Left ventricle myocardium inferior (tissue), 1 donor: ENCODE results near the gene AGAP1. TPM values are rescaled to one million over a fixed set of nuclear protein-coding genes. Genes with fewer than 3 reads are reported as not detected.

Experiments used
- DNase-seq: peaks from one replicate; pipeline ENCODE4 v3.0.0-alpha.2; 2020
- H3K27ac ChIP-seq: fragments of 200-600 bp; replicated peaks from 2 replicates; pipeline ENCODE4 v1.8.0; 2021
- H3K27me3 ChIP-seq: fragments of 200-600 bp; 2 replicates; pipeline ENCODE4 v1.8.0; 2021; ENCODE audit warnings: low read depth
- H3K36me3 ChIP-seq: fragments of 200-600 bp; 2 replicates; pipeline ENCODE4 v1.8.0; 2021
- H3K4me1 ChIP-seq: fragments of 200-600 bp; 2 replicates; pipeline ENCODE4 v1.8.0; 2021
- H3K4me3 ChIP-seq: fragments of 200-600 bp; 2 replicates; pipeline ENCODE4 v1.8.0; 2021; ENCODE audit warnings: mild to moderate bottlenecking, moderate library complexity
- H3K9me3 ChIP-seq: fragments of 200-600 bp; replicated peaks from 2 replicates; pipeline ENCODE4 v1.8.0; 2021
- CTCF ChIP-seq: fragments of 200-600 bp; IDR thresholded peaks from 2 replicates; pipeline ENCODE4 v1.8.0; 2021; ENCODE audit warnings: antibody characterized with exemption, mild to moderate bottlenecking, borderline replicate concordance
- intact Hi-C: fragments of 100-400 bp; cut with micrococcal nuclease; formaldehyde crosslinking; loops from one replicate; pipeline ENCODE4 v1.11.0; 2022
- total RNA-seq: library from RNA; stranded (reverse); fragmentation: NEBNext Ultra II Directional; extraction: Animal tissue kit (Norgen Biotek cat#: 25700); gene quantifications from one replicate; pipeline ENCODE4 v1.2.1, GENCODE V29; 2021
- donor health status: DM: no; HTN: yes; CAD: no; lungs with severe emphysema.

The AGAP1 gene
- total RNA-seq, 1 donor from 2014 or later = 18.1 TPM

GRCh38 chr2:235462415-235462790, 31.4 kb upstream of the AGAP1 start:
- H3K4me1 ChIP-seq = peaks cover 9% of the 10 kb centered on the region
- no peaks in the 10 kb centered on the region for H3K36me3 ChIP-seq
- H3K27ac ChIP-seq = no peak overlapping the region
- intact Hi-C loops = no loop called here
- H3K9me3 ChIP-seq = no peaks in the 10 kb centered on the region
- TF ChIP-seq CTCF = no peak
- no peak overlapping the region for H3K4me3 ChIP-seq
- peaks cover 37% of the 10 kb centered on the region for H3K27me3 ChIP-seq
- DNase-seq = no peak

GRCh38 chr2:235463893-235464292, 29.9 kb upstream of the AGAP1 start:
- intact Hi-C loops = no loop called here
- no peak for TF ChIP-seq CTCF
- peaks cover 13% of the 10 kb centered on the region for H3K4me1 ChIP-seq
- H3K4me3 ChIP-seq = no peak overlapping the region
- H3K27ac ChIP-seq = no peak overlapping the region
- H3K9me3 ChIP-seq = no peaks in the 10 kb centered on the region
- H3K27me3 ChIP-seq = peaks cover 44% of the 10 kb centered on the region
- peak; percentile 65 for DNase-seq
- no peaks in the 10 kb centered on the region for H3K36me3 ChIP-seq

GRCh38 chr2:235467588-235467987, 26.3 kb upstream of the AGAP1 start:
- TF ChIP-seq CTCF = no peak
- H3K36me3 ChIP-seq = no peaks in the 10 kb centered on the region
- H3K9me3 ChIP-seq = no peaks in the 10 kb centered on the region
- no peak overlapping the region for H3K4me3 ChIP-seq
- no peak overlapping the region for H3K27ac ChIP-seq
- peaks cover 19% of the 10 kb centered on the region for H3K4me1 ChIP-seq
- no peak for DNase-seq
- intact Hi-C loops = no loop called here
- H3K27me3 ChIP-seq = peaks cover 29% of the 10 kb centered on the region

GRCh38 chr2:235468978-235469655, 24.7 kb upstream of the AGAP1 start:
- Histone ChIP-seq H3K27me3 (peaks cover 19% of the 10 kb centered on the region), H3K4me1 (peaks cover 12% of the 10 kb centered on the region), H3K27ac (peak overlapping the region; percentile 40), H3K36me3 (no peaks in the 10 kb centered on the region), H3K9me3 (no peaks in the 10 kb centered on the region), H3K4me3 (no peak overlapping the region)
- intact Hi-C loops = no loop called here
- no peak for TF ChIP-seq CTCF
- no peak for DNase-seq

- Histone ChIP-seq H3K4me1 (peaks cover 10% of the 10 kb centered on the region), H3K9me3 (peaks cover 11% of the 10 kb centered on the region), H3K36me3 (no peaks in the 10 kb centered on the region), H3K27me3 (peaks cover 16% of the 10 kb centered on the region), H3K4me3 (no peak overlapping the region), H3K27ac (no peak overlapping the region)
- TF ChIP-seq CTCF = no peak
- intact Hi-C loops = no loop called here
- no peak for DNase-seq
Measured at GRCh38 chr2:235471186-235471747, 22.6 kb upstream of the AGAP1 start.
